ENCODE results near the gene DSC2. TPM values are rescaled to one million over a fixed set of nuclear protein-coding genes. Genes with fewer than 3 reads are reported as not detected.

The DSC2 gene
- total RNA-seq, 2 experiments from 2014 or later: not detected

GRCh38 chr18:31042406-31043181 is 59.6 kb downstream of the DSC2 start, which contains the start of gene DSC3:
Gene DSC3 (minus strand): TSS chr18:31042742. CDS start chr18:31042660, 82 bp downstream.
- H3K36me3 ChIP-seq (ENCODE audit: insufficient read depth, low read length): no peaks in the 10 kb centered on the region
- intact Hi-C loops (cut with micrococcal nuclease; ENCODE audit: unreplicated experiment): no loop called here
- BruUV-seq (replicated peaks): no TSS peak
- ChIA-PET POLR2A (no interaction called here), CTCF (ENCODE audit: unreplicated experiment) (no interaction called here)
- no peak within 1 kb of the TSS for H2AFZ ChIP-seq (ENCODE audit: low read length)
- no peaks in the 10 kb centered on the region for H3K9me2 ChIP-seq (ENCODE audit: insufficient read depth, low read length)
- no peak within 1 kb of the TSS for H3K4me3 ChIP-seq (ENCODE audit: low read depth, low read length, poor library complexity, severe bottlenecking)
- no peak within 1 kb of the TSS for H3K27ac ChIP-seq (ENCODE audit: low read depth, low read length, poor library complexity, severe bottlenecking)
- no peaks in the 10 kb centered on the region for H3K9me3 ChIP-seq (ENCODE audit: low read length)
- no peaks in the 10 kb centered on the region for H4K20me1 ChIP-seq (ENCODE audit: insufficient read depth, low read length)
- no peak within 1 kb of the TSS for H3K4me2 ChIP-seq (ENCODE audit: low read length)
- H3K79me2 ChIP-seq (ENCODE audit: insufficient read depth, low read depth, low read length): no peaks in the 10 kb centered on the region
- TF ChIP-seq CTCF (conservative IDR thresholded peaks at IDR 0.05; ENCODE audit: low read length): no peak
- TF ChIP-seq EZH2phosphoT487 (IDR thresholded peaks at IDR 0.05; ENCODE audit: borderline replicate concordance, low read depth, low read length): no peak
- no peaks in the 10 kb centered on the region for H3K4me1 ChIP-seq (ENCODE audit: insufficient read depth, low read length, poor library complexity, severe bottlenecking)
- no peak for DNase-seq (ENCODE audit: low spot score)

DNA sequence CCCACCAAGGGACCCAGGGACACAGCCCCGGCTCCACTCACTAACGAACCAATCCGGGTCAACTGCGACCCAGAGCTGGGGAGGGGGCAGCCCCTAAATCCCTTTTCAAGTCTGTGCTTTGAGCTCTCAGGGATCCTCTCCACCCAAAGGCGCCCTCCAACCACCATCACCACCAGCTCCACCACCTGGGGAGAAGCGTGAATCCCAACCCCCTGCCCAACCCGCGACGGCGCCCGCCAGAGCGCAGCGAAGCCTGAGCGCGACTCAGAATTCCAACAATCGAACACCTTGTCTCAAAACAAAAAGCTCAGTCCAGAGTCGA is 60.2 kb downstream of the DSC2 start:
- Histone ChIP-seq H2AFZ (ENCODE audit: low read length) (no peak overlapping the region), H3K4me3 (ENCODE audit: low read depth, low read length, poor library complexity, severe bottlenecking) (no peak overlapping the region), H3K36me3 (ENCODE audit: insufficient read depth, low read length) (no peaks in the 10 kb centered on the region), H4K20me1 (ENCODE audit: insufficient read depth, low read length) (no peaks in the 10 kb centered on the region), H3K27ac (ENCODE audit: low read depth, low read length, poor library complexity, severe bottlenecking) (no peak overlapping the region), H3K4me2 (ENCODE audit: low read length) (no peak overlapping the region), H3K9me3 (ENCODE audit: low read length) (no peaks in the 10 kb centered on the region), H3K9me2 (ENCODE audit: insufficient read depth, low read length) (no peaks in the 10 kb centered on the region), H3K79me2 (ENCODE audit: insufficient read depth, low read depth, low read length) (no peaks in the 10 kb centered on the region), H3K4me1 (ENCODE audit: insufficient read depth, low read length, poor library complexity, severe bottlenecking) (no peaks in the 10 kb centered on the region)
- intact Hi-C loops (cut with micrococcal nuclease; ENCODE audit: unreplicated experiment): no loop called here
- CTCF ChIA-PET (ENCODE audit: unreplicated experiment): no interaction called here
- no peak for TF ChIP-seq CTCF (conservative IDR thresholded peaks at IDR 0.05; ENCODE audit: low read length)
- no peak for TF ChIP-seq EZH2phosphoT487 (IDR thresholded peaks at IDR 0.05; ENCODE audit: borderline replicate concordance, low read depth, low read length)
- no TSS peak for BruUV-seq (replicated peaks)
- POLR2A ChIA-PET: no interaction called here
- DNase-seq (ENCODE audit: low spot score): no peak

DNA sequence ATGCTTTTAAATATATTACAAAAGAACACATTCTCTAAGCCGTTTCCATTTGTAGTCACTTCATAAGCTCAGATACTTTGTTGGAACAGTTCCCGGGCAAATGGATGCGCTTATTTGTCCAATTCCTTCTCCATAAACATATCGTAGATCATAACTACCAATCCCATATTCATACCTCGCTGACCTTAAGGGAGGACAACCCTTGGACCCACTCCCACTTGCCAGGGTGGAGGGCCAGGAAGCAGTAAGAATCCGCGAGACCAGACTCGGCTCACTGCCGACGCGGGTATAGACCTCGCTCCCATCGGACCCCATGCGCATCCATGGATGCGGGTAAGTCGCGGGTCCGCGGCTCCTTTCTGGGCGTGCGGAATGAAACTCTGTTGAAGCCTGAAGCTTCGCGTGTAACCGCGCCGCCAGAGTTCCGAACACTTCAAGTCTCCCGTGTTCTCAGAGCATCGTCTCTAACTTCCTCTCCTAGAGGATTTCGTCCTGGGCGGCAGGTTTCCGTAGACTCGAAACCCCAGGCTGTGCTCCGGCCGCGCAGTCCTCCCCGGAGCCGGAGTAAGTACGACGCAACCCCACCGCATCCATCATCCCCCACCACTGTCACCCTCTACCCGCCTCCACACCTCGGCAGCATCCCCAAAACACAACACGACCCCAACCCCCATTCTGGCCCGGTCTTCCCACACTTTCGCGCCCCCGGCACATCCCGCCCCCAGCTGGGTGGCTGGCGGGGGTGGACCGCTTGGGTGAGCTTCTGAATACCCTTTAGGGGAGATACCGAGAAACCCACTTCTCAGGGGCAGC is 60.7 kb downstream of the DSC2 start:
- POLR2A ChIA-PET: no interaction called here
- Histone ChIP-seq H3K27ac (ENCODE audit: low read depth, low read length, poor library complexity, severe bottlenecking) (no peak overlapping the region), H4K20me1 (ENCODE audit: insufficient read depth, low read length) (no peaks in the 10 kb centered on the region), H2AFZ (ENCODE audit: low read length) (no peak overlapping the region), H3K4me1 (ENCODE audit: insufficient read depth, low read length, poor library complexity, severe bottlenecking) (no peaks in the 10 kb centered on the region), H3K9me3 (ENCODE audit: low read length) (no peaks in the 10 kb centered on the region), H3K79me2 (ENCODE audit: insufficient read depth, low read depth, low read length) (no peaks in the 10 kb centered on the region), H3K9me2 (ENCODE audit: insufficient read depth, low read length) (no peaks in the 10 kb centered on the region), H3K4me3 (ENCODE audit: low read depth, low read length, poor library complexity, severe bottlenecking) (no peak overlapping the region), H3K4me2 (ENCODE audit: low read length) (no peak overlapping the region), H3K36me3 (ENCODE audit: insufficient read depth, low read length) (no peaks in the 10 kb centered on the region)
- CTCF ChIA-PET (ENCODE audit: unreplicated experiment): no interaction called here
- no peak for TF ChIP-seq CTCF (conservative IDR thresholded peaks at IDR 0.05; ENCODE audit: low read length)
- TF ChIP-seq EZH2phosphoT487 (IDR thresholded peaks at IDR 0.05; ENCODE audit: borderline replicate concordance, low read depth, low read length): no peak
- intact Hi-C loops (cut with micrococcal nuclease; ENCODE audit: unreplicated experiment): no loop called here
- no TSS peak for BruUV-seq (replicated peaks)
- no peak for DNase-seq (ENCODE audit: low spot score)

All from OCI-LY7 (cell line).